Endothelial cell of umbilical vein (primary cell): ENCODE data around the gene ZNF396. TPM values are rescaled to one million over a fixed set of nuclear protein-coding genes. Genes with fewer than 3 reads are reported as not detected.
A peak's percentile ranks its signal among the peaks of the same experiment; 100 is the strongest.

Source experiments
- BruUV-seq: library from RNA; stranded (reverse); fragments of 400-500 nt; replicated peaks from 2 replicates; lab custom pipeline; 2021; lab: Mats Ljungman, UMichigan
- CTCF ChIA-PET: fragments of 300-600, 350-600 bp; sonication (Branson Sonifier 250); formaldehyde crosslinking; loops from one replicate; lab custom pipeline; 2021; ENCODE audit warnings: antibody characterized with exemption, inconsistent platforms; lab: Charles Lee
- POLR2A ChIA-PET: fragments of 300-600, 350-600 bp; sonication (Branson Sonifier 250); formaldehyde crosslinking; loops from one replicate; lab custom pipeline; 2021; ENCODE audit warnings: antibody characterized with exemption, inconsistent platforms; lab: Charles Lee
- DNase-seq: peaks from one replicate; pipeline ENCODE4 v3.0.0-alpha.2; 2011; ENCODE audit warnings: low read depth, low spot score
- FAIRE-seq: peaks from 2 replicates; lab custom pipeline; 2011; peaks lifted over from hg19 to GRCh38; lab: Jason Lieb, UNC
- H2AFZ ChIP-seq: 2 replicates; pipeline ENCODE4 v1.6.0; 2012; ENCODE audit warnings: low read depth, low read length, control low read depth, inconsistent platforms
- H3K27ac ChIP-seq: 2 replicates; pipeline ENCODE4 v1.5.1; 2011; ENCODE audit warnings: low read depth, mild to moderate bottlenecking, control low read depth, low read length, moderate library complexity; ENCODE audit not compliant: insufficient read depth
- H3K27me3 ChIP-seq, 2 experiments: 2 replicates each; pipeline versions ENCODE4 v1.6.0 to v1.6.1; 2011; ENCODE audit warnings: low read length in 2 of 2, mixed read lengths in 1 of 2; ENCODE audit not compliant: control insufficient read depth in 2 of 2, insufficient read depth in 2 of 2
- H3K36me3 ChIP-seq, 2 experiments: 2 replicates in 1 of 2; 3 replicates in 1 of 2; pipeline ENCODE4 v1.5.1; 2011; ENCODE audit warnings: low read length in 2 of 2, mild to moderate bottlenecking in 1 of 2, moderate library complexity in 1 of 2; ENCODE audit not compliant: control insufficient read depth in 2 of 2, insufficient read depth in 2 of 2; ENCODE audit errors: extremely low read depth in 1 of 2
- H3K4me1 ChIP-seq: 3 replicates; pipeline ENCODE4 v1.5.1; 2011; ENCODE audit warnings: mild to moderate bottlenecking, low read length; ENCODE audit not compliant: control insufficient read depth, insufficient read depth; ENCODE audit errors: extremely low read depth
- H3K4me2 ChIP-seq: 2 replicates; pipeline ENCODE4 v1.6.1; 2011; ENCODE audit warnings: low read length, control low read depth, mixed read lengths; ENCODE audit not compliant: insufficient read depth
- H3K4me3 ChIP-seq, 3 experiments: fragments of 200-600 bp in 1 of 3; sonication (generic), shearing (Covaris generic) in 1 of 3; replicated peaks in 1 of 3; 2 replicates each; pipeline ENCODE4 v1.5.1; 2011 to 2016; ENCODE audit warnings: control low read depth in 3 of 3, low read length in 3 of 3, mild to moderate bottlenecking in 2 of 3, inconsistent platforms in 1 of 3, low read depth in 1 of 3, moderate library complexity in 1 of 3; ENCODE audit not compliant: insufficient read depth in 1 of 3
- H3K79me2 ChIP-seq: 2 replicates; pipeline ENCODE4 v1.6.0; 2012; ENCODE audit warnings: low read length, inconsistent platforms; ENCODE audit not compliant: control insufficient read depth, insufficient read depth
- H3K9ac ChIP-seq: replicated peaks from 2 replicates; pipeline ENCODE3; 2011; ENCODE audit warnings: low read length, control low read depth; ENCODE audit not compliant: insufficient read depth; ENCODE audit errors: extremely low read depth
- H3K9me1 ChIP-seq: replicated peaks from 3 replicates; pipeline ENCODE4 v1.6.0; 2011; ENCODE audit warnings: mild to moderate bottlenecking, low read length; ENCODE audit not compliant: control insufficient read depth, insufficient read depth; ENCODE audit errors: extremely low read depth
- H3K9me3 ChIP-seq: replicated peaks from 2 replicates; pipeline ENCODE4 v1.5.1; 2012; ENCODE audit warnings: low read length, inconsistent platforms; ENCODE audit not compliant: control insufficient read depth, insufficient read depth
- H4K20me1 ChIP-seq: replicated peaks from 2 replicates; pipeline ENCODE3; 2011; ENCODE audit warnings: mild to moderate bottlenecking, low read length; ENCODE audit not compliant: control insufficient read depth, insufficient read depth; ENCODE audit errors: extremely low read depth
- CTCF ChIP-seq, 2 donors: IDR thresholded peaks; 1 replicate in 1 of 2; 2 replicates in 1 of 2; pipeline ENCODE4 v1.5.1; 2011; ENCODE audit warnings: low read length in 2 of 2, mild to moderate bottlenecking in 2 of 2, moderate library complexity in 2 of 2, control low read depth in 1 of 2, inconsistent platforms in 1 of 2, low read depth in 1 of 2; ENCODE audit not compliant: insufficient read depth in 1 of 2; ENCODE audit errors: extremely low read depth in 1 of 2
- FOS ChIP-seq: IDR thresholded peaks from 2 replicates; pipeline ENCODE4 v1.6.1; 2011; ENCODE audit warnings: mild to moderate bottlenecking, low read length, moderate library complexity, borderline replicate concordance; ENCODE audit not compliant: insufficient read depth
- GATA2 ChIP-seq: IDR thresholded peaks from 2 replicates; pipeline ENCODE4 v1.7.0; 2011; ENCODE audit warnings: low read depth, mild to moderate bottlenecking, moderate library complexity, mixed read lengths, low read length; ENCODE audit not compliant: insufficient read length, insufficient read depth
- JUN ChIP-seq: IDR thresholded peaks from 2 replicates; pipeline ENCODE4 v1.6.1; 2011; ENCODE audit warnings: borderline replicate concordance, low read depth; ENCODE audit not compliant: insufficient read length, insufficient read depth
- MYC ChIP-seq: IDR thresholded peaks from one replicate; pipeline ENCODE4 v1.6.1; 2011; ENCODE audit warnings: mild to moderate bottlenecking, low read depth, low read length
- POLR2A ChIP-seq: IDR thresholded peaks from 2 replicates; pipeline ENCODE4 v1.6.1; 2012; ENCODE audit warnings: low read depth, mild to moderate bottlenecking, control low read depth, low read length
- POLR2AphosphoS5 ChIP-seq: IDR thresholded peaks from 2 replicates; pipeline ENCODE4 v1.6.1; 2012; ENCODE audit warnings: low read depth, mild to moderate bottlenecking, control low read depth, low read length, moderate library complexity; ENCODE audit not compliant: insufficient read depth
- dilution Hi-C: fragments of 300-500 bp; cut with MboI; formaldehyde crosslinking; loops from one replicate; pipeline ENCODE4 v1.15.0; 2019; ENCODE audit warnings: low sequenced_read_pairs; ENCODE audit not compliant: extremely low pct_ligation_motif_present
- intact Hi-C: fragments of 100-400 bp; cut with micrococcal nuclease; formaldehyde crosslinking; loops from one replicate; pipeline ENCODE4 v1.10.0; 2022
- polyA plus RNA-seq, 4 experiments: library from polyadenylated mRNA; depleted of rRNA in 3 of 4; stranded (reverse) in 3 of 4; unstranded in 1 of 4; fragments of >200 nt; gene quantifications; 2 replicates each; pipeline versions ENCODE4 v1.2.1 to v1.2.3, GENCODE V29; 2011 to 2012; ENCODE audit warnings: missing spikeins in 1 of 4
- total RNA-seq: library from RNA; stranded (reverse); gene quantifications from 2 replicates; pipeline ENCODE4 v1.2.3, GENCODE V29; 2021
- TF ChIP-seq, protein P1 (sequence below): IDR thresholded peaks from 2 replicates; pipeline ENCODE4 v1.6.1; 2011; ENCODE audit not compliant: insufficient read depth, insufficient read length

ZNF396 gene
- total and polyA plus RNA-seq, 2 donors (not counting 3 experiments of a cell fraction or from before 2014, with no cell fraction given) = 0.28 to 0.44 TPM

GRCh38 chr18:35386600-35387100 lies 9.5 kb upstream of the ZNF396 start:
- dilution Hi-C loops (no loop called here), intact Hi-C loops (loop anchor here (1.0 to 10.0 kb wide), 9 partner anchors 22 to 708 kb away; partner anchors contain the start of genes GALNT1 and RMP24)
- Histone ChIP-seq H3K4me3 (no peak overlapping the region), H3K9me1 (no peaks in the 10 kb centered on the region), H2AFZ (peak overlapping the region; percentile 58), H4K20me1 (no peaks in the 10 kb centered on the region), H3K36me3 (no peaks in the 10 kb centered on the region), H3K4me2 (no peak overlapping the region), H3K4me1 (no peaks in the 10 kb centered on the region), H3K9me3 (no peaks in the 10 kb centered on the region), H3K27ac (no peak overlapping the region), H3K9ac (no peak overlapping the region), H3K79me2 (no peaks in the 10 kb centered on the region), H3K27me3 (no peaks in the 10 kb centered on the region)
- CTCF ChIA-PET = interaction anchor here (0.6 to 1.9 kb wide), 77 partner anchors 8 to 898 kb away, joined by 3 to 23 read pairs (median 4); partner anchors contain the start of genes INO80C, RMP24, ZNF24 and ZNF396
- TF ChIP-seq, protein P1, sequence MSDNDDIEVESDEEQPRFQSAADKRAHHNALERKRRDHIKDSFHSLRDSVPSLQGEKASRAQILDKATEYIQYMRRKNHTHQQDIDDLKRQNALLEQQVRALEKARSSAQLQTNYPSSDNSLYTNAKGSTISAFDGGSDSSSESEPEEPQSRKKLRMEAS = no peak
- TF ChIP-seq JUN (no peak), CTCF (IDR thresholded peaks at IDR 0.05; ENCODE audit: extremely low read depth in 1 of 2, insufficient read depth in 1 of 2, low read depth in 1 of 2, low read length in 2 of 2) (peak; percentile 79 to 83)
- peak; percentile 83 for FAIRE-seq
- BruUV-seq = no TSS peak
- POLR2A ChIA-PET = no interaction called here
- peak; percentile 82 for DNase-seq

DNA sequence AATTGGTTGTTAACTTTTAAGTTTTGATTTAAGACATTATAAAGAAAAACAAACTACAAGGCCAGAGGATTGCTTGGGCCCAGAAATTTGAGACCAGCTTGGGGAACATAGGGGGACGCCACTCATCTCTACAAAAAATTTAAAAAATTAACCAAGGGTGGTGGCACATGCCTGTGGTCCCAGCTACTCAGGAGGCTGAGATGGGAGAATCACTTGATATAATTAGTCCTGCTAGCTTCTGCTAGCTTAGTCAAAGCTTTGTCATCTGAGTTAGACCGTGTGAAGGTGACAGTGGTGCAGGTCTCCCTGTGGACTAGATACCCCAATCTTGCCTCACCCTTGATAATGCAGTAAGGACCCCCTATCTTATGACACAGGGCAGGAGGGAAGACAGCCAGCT lies 6.0 kb upstream of the ZNF396 start:
- H3K9me3 ChIP-seq = no peaks in the 10 kb centered on the region
- DNase-seq (no peak), FAIRE-seq (no peak)
- ChIA-PET CTCF (interaction anchor here (1.0 kb wide), 1 partner anchor 567 kb away, joined by 3 read pairs; no protein-coding TSS in a partner anchor), POLR2A (no interaction called here)
- no peak overlapping the region for H2AFZ ChIP-seq
- intact Hi-C loops (loop anchor here (10.0 kb wide), 2 partner anchors 452 to 712 kb away; no protein-coding TSS in a partner anchor), dilution Hi-C loops (no loop called here)
- no peak overlapping the region for H3K4me2 ChIP-seq
- no peak overlapping the region for H3K9ac ChIP-seq
- TF ChIP-seq CTCF (IDR thresholded peaks at IDR 0.05; ENCODE audit: extremely low read depth in 1 of 2, insufficient read depth in 1 of 2, low read depth in 1 of 2, low read length in 2 of 2) = no peak
- TF ChIP-seq GATA2 = no peak
- no peak for TF ChIP-seq MYC
- TF ChIP-seq, protein P1 = no peak
- no peak for TF ChIP-seq POLR2AphosphoS5
- no peak for TF ChIP-seq FOS
- no peak for TF ChIP-seq POLR2A
- H3K27ac ChIP-seq = no peak overlapping the region
- peaks cover 2 to 5% of the 10 kb centered on the region in 2 experiments for H3K27me3 ChIP-seq
- H3K4me3 ChIP-seq = no peak overlapping the region
- no peaks in the 10 kb centered on the region for H3K9me1 ChIP-seq
- H3K36me3 ChIP-seq = no peaks in the 10 kb centered on the region
- no peaks in the 10 kb centered on the region for H3K79me2 ChIP-seq
- BruUV-seq = no TSS peak
- H3K4me1 ChIP-seq = no peaks in the 10 kb centered on the region
- no peaks in the 10 kb centered on the region for H4K20me1 ChIP-seq
